Measurements from ENCODE around the gene CORO7. TPM values are rescaled to one million over a fixed set of nuclear protein-coding genes. Genes with fewer than 3 reads are reported as not detected.

The CORO7 gene
- polyA plus RNA-seq, 2 of the 4 experiments (the other 2 are of a cell fraction) = 6.0 to 11.9 TPM

DNA sequence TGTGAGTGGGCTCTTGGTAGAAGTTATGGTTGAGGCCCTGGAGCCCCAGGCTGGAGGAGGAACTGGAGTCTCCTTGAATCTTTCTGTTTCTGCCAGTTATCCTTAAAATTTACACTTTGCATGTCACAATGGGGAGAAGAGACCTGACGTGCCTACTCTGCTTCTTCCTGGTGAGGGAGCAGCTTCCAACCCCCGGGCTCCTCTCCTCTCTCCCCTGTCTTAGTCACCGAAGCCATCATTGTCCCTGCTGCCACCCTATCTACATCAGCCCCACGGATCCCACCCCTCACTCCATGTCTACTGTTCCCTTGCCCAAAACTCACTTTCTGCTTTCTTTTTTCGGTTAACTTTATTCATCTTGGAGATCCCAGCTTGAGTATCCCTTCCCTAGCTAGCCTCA is 26.9 kb upstream of the CORO7 start:
- Histone ChIP-seq H3K4me2 (no peak overlapping the region), H3K4me1 (no peaks in the 10 kb centered on the region), H3K4me3 (no peak overlapping the region), H3K27ac (no peak overlapping the region), H3K9me3 (no peaks in the 10 kb centered on the region)
- ATAC-seq (no peak), FAIRE-seq (no peak), DNase-seq (ENCODE audit: low read depth in 1 of 2, low spot score in 1 of 2) (no peak)
- 74% methylated on average over 5 of the region's 5 CpGs for WGBS (ENCODE audit: missing lambda C conversion rate)
- POLR2A ChIA-PET = interaction anchor here (0.6 kb wide), 1 partner anchor 14 kb away, joined by 3 read pairs; no protein-coding TSS in a partner anchor
- CTCF ChIA-PET = interaction anchor here (1.2 to 1.4 kb wide), 2 partner anchors 33 to 41 kb away, joined by 3 read pairs; partner anchors contain the start of gene HMOX2
- TF ChIP-seq, protein P1, sequence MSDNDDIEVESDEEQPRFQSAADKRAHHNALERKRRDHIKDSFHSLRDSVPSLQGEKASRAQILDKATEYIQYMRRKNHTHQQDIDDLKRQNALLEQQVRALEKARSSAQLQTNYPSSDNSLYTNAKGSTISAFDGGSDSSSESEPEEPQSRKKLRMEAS (IDR thresholded peaks at IDR 0.05) = no peak
- TF ChIP-seq, protein P2, sequence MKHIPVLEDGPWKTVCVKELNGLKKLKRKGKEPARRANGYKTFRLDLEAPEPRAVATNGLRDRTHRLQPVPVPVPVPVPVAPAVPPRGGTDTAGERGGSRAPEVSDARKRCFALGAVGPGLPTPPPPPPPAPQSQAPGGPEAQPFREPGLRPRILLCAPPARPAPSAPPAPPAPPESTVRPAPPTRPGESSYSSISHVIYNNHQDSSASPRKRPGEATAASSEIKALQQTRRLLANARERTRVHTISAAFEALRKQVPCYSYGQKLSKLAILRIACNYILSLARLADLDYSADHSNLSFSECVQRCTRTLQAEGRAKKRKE (CRISPR knock-in tag; IDR thresholded peaks at IDR 0.05; ENCODE audit: low read depth) = no peak
- TF ChIP-seq CBX2 (IDR thresholded peaks at IDR 0.05; ENCODE audit: borderline replicate concordance, low read depth) (no peak), CBX8 (IDR thresholded peaks at IDR 0.05) (no peak), SREBF2 (IDR thresholded peaks at IDR 0.05) (no peak), CEBPB (IDR thresholded peaks at IDR 0.05) (no peak), ZNF302 (CRISPR knock-in tag; IDR thresholded peaks at IDR 0.05) (no peak), POLR2AphosphoS2 (conservative IDR thresholded peaks at IDR 0.05; ENCODE audit: low read length) (no peak), SMC3 (IDR thresholded peaks at IDR 0.05) (no peak), HOXB13 (CRISPR knock-in tag; IDR thresholded peaks at IDR 0.05; ENCODE audit: low read depth) (no peak), GATA3 (IDR thresholded peaks at IDR 0.05; ENCODE audit: borderline replicate concordance) (no peak)
- TF ChIP-seq, protein P3, sequence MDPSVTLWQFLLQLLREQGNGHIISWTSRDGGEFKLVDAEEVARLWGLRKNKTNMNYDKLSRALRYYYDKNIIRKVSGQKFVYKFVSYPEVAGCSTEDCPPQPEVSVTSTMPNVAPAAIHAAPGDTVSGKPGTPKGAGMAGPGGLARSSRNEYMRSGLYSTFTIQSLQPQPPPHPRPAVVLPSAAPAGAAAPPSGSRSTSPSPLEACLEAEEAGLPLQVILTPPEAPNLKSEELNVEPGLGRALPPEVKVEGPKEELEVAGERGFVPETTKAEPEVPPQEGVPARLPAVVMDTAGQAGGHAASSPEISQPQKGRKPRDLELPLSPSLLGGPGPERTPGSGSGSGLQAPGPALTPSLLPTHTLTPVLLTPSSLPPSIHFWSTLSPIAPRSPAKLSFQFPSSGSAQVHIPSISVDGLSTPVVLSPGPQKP (IDR thresholded peaks at IDR 0.05; ENCODE audit: low read depth, low read length) = no peak
- TF ChIP-seq, protein P4, sequence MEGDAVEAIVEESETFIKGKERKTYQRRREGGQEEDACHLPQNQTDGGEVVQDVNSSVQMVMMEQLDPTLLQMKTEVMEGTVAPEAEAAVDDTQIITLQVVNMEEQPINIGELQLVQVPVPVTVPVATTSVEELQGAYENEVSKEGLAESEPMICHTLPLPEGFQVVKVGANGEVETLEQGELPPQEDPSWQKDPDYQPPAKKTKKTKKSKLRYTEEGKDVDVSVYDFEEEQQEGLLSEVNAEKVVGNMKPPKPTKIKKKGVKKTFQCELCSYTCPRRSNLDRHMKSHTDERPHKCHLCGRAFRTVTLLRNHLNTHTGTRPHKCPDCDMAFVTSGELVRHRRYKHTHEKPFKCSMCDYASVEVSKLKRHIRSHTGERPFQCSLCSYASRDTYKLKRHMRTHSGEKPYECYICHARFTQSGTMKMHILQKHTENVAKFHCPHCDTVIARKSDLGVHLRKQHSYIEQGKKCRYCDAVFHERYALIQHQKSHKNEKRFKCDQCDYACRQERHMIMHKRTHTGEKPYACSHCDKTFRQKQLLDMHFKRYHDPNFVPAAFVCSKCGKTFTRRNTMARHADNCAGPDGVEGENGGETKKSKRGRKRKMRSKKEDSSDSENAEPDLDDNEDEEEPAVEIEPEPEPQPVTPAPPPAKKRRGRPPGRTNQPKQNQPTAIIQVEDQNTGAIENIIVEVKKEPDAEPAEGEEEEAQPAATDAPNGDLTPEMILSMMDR (IDR thresholded peaks at IDR 0.05) = no peak
- TF ChIP-seq, protein P5, sequence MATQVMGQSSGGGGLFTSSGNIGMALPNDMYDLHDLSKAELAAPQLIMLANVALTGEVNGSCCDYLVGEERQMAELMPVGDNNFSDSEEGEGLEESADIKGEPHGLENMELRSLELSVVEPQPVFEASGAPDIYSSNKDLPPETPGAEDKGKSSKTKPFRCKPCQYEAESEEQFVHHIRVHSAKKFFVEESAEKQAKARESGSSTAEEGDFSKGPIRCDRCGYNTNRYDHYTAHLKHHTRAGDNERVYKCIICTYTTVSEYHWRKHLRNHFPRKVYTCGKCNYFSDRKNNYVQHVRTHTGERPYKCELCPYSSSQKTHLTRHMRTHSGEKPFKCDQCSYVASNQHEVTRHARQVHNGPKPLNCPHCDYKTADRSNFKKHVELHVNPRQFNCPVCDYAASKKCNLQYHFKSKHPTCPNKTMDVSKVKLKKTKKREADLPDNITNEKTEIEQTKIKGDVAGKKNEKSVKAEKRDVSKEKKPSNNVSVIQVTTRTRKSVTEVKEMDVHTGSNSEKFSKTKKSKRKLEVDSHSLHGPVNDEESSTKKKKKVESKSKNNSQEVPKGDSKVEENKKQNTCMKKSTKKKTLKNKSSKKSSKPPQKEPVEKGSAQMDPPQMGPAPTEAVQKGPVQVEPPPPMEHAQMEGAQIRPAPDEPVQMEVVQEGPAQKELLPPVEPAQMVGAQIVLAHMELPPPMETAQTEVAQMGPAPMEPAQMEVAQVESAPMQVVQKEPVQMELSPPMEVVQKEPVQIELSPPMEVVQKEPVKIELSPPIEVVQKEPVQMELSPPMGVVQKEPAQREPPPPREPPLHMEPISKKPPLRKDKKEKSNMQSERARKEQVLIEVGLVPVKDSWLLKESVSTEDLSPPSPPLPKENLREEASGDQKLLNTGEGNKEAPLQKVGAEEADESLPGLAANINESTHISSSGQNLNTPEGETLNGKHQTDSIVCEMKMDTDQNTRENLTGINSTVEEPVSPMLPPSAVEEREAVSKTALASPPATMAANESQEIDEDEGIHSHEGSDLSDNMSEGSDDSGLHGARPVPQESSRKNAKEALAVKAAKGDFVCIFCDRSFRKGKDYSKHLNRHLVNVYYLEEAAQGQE (IDR thresholded peaks at IDR 0.05) = no peak
- TF ChIP-seq, protein P6, sequence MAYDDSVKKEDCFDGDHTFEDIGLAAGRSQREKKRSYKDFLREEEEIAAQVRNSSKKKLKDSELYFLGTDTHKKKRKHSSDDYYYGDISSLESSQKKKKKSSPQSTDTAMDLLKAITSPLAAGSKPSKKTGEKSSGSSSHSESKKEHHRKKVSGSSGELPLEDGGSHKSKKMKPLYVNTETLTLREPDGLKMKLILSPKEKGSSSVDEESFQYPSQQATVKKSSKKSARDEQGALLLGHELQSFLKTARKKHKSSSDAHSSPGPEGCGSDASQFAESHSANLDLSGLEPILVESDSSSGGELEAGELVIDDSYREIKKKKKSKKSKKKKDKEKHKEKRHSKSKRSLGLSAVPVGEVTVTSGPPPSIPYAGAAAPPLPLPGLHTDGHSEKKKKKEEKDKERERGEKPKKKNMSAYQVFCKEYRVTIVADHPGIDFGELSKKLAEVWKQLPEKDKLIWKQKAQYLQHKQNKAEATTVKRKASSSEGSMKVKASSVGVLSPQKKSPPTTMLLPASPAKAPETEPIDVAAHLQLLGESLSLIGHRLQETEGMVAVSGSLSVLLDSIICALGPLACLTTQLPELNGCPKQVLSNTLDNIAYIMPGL (CRISPR knock-in tag; IDR thresholded peaks at IDR 0.05; ENCODE audit: borderline replicate concordance) = no peak

DNA sequence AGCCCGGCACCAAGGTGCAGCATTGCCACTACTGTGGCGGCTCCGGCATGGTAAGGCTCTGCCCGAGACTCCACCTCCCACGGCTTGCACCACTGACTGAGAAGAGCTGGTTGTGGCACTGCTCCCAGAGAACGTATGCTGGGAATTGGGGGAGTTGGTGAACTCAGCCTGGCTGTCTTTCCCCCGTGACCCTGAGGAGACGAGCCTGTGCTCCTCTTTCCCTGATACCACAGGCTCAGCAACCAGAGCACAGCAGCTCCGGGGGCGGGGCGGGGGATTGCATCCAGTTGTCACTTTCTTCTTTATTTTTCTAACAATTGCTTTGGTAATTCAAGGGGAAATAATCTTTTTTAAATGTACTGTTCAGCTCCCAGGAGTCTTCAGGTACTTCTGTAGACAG is 26.0 kb upstream of the CORO7 start:
- WGBS (ENCODE audit: missing lambda C conversion rate) = 86% methylated on average over 11 of the region's 11 CpGs
- POLR2A ChIA-PET = no interaction called here
- CTCF ChIA-PET = no interaction called here
- Histone ChIP-seq H3K4me3 (no peak overlapping the region), H3K4me2 (no peak overlapping the region), H3K4me1 (no peaks in the 10 kb centered on the region), H3K27ac (no peak overlapping the region), H3K9me3 (no peaks in the 10 kb centered on the region)
- ATAC-seq = no peak
- TF ChIP-seq EHF (CRISPR knock-in tag; IDR thresholded peaks at IDR 0.05) (no peak), RARB (CRISPR knock-in tag; IDR thresholded peaks at IDR 0.05) (no peak), FOSB (CRISPR knock-in tag; IDR thresholded peaks at IDR 0.05) (no peak), RFX5 (IDR thresholded peaks at IDR 0.05) (no peak), ZFP36 (IDR thresholded peaks at IDR 0.05; ENCODE audit: borderline replicate concordance, partially characterized antibody) (no peak), MAZ (IDR thresholded peaks at IDR 0.05; ENCODE audit: borderline replicate concordance, low read depth, low read length) (no peak)
- TF ChIP-seq, protein P1 (IDR thresholded peaks at IDR 0.05) = no peak
- no peak for DNase-seq (ENCODE audit: low read depth in 1 of 2, low spot score in 1 of 2)
- no peak for FAIRE-seq

All from A549 (cell line).